Astrocyte of the cerebellum (primary cell): ENCODE data around the gene OASL.
A peak's percentile ranks its signal among the peaks of the same experiment; 100 is the strongest.

ENCODE experiments used
- DNase-seq: peaks from one replicate; pipeline ENCODE4 v3.0.0-alpha.2; 2011; ENCODE audit warnings: low read depth
- H3K4me3 ChIP-seq: 2 replicates; pipeline ENCODE4 v1.5.1; 2011; ENCODE audit warnings: mild to moderate bottlenecking, low read depth, low read length, moderate library complexity
- in situ Hi-C: cut with HindIII; loops from 2 replicates; pipeline ENCODE4 v1.10.0; 2017; ENCODE audit warnings: low sequenced_read_pairs
- TF ChIP-seq, protein P1 (sequence below): IDR thresholded peaks from 2 replicates; pipeline ENCODE4 v1.5.1; 2012; ENCODE audit warnings: low read length, low read depth, moderate library complexity, mild to moderate bottlenecking; ENCODE audit errors: missing control alignments

Gene OASL

DNA sequence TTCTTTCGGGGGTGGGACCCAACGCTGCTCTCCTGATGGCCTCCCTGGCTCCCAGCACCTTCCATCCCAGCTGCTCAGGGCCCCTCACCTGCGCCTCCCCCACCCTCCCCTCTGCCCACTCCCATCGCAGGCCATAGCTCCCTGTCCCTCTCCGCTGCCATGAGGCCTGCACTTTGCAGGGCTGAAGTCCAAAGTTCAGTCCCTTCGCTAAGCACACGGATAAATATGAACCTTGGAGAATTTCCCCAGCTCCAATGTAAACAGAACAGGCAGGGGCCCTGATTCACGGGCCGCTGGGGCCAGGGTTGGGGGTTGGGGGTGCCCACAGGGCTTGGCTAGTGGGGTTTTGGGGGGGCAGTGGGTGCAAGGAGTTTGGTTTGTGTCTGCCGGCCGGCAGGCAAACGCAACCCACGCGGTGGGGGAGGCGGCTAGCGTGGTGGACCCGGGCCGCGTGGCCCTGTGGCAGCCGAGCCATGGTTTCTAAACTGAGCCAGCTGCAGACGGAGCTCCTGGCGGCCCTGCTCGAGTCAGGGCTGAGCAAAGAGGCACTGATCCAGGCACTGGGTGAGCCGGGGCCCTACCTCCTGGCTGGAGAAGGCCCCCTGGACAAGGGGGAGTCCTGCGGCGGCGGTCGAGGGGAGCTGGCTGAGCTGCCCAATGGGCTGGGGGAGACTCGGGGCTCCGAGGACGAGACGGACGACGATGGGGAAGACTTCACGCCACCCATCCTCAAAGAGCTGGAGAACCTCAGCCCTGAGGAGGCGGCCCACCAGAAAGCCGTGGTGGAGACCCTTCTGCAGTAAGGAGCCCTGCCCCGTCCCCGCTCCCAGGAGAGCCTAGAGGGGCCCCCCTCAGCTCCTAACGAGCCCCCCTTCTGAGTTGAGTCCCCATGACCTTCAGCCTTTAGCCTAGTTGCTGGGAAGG, 60.5 kb downstream of the OASL start, which contains the start of gene HNF1A:
HNF1A (plus strand) TSS at position 248 of the 924 bp plus-strand sequence; CDS start at position 474, 226 bp downstream.
- TF ChIP-seq, protein P1, sequence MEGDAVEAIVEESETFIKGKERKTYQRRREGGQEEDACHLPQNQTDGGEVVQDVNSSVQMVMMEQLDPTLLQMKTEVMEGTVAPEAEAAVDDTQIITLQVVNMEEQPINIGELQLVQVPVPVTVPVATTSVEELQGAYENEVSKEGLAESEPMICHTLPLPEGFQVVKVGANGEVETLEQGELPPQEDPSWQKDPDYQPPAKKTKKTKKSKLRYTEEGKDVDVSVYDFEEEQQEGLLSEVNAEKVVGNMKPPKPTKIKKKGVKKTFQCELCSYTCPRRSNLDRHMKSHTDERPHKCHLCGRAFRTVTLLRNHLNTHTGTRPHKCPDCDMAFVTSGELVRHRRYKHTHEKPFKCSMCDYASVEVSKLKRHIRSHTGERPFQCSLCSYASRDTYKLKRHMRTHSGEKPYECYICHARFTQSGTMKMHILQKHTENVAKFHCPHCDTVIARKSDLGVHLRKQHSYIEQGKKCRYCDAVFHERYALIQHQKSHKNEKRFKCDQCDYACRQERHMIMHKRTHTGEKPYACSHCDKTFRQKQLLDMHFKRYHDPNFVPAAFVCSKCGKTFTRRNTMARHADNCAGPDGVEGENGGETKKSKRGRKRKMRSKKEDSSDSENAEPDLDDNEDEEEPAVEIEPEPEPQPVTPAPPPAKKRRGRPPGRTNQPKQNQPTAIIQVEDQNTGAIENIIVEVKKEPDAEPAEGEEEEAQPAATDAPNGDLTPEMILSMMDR = no peak
- no peak within 1 kb of the TSS for H3K4me3 ChIP-seq
- no peak for DNase-seq
- in situ Hi-C loops = no loop called here

DNA sequence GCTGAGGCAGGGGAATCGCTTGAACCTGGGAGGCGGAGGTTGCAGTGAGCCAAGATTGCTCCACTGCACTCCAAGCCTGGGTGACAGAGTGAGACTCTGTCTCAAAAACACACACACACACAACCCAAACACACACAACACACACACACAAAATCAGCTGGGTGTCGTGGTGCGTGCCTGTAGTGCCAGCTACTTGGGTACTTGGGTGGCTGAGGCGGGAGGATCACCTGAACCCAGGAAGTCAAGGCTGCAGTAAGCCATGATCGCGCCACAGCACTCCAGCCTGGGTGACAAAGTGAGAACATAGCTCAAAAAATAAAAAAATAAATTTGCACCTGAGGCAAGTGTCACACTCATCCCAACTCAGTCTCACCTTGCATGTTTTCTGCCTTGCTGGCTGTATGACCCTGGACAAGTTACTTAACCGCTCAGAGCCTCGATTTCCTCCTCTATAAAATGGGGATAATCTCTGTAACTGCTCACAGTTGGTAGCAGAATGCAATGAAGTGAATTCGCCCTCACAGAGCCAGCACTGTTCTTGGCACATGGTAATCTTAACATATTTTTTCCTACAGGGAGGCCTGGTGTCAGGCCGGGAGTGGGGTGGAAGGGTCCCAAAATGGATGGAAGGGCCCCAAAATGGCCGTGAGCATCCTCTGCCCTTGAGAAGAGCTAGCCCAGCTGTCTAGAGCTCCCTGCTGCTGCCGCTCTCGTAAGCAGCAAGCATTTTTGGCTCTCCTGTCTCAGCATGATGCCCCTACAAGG, 61.3 kb downstream of the OASL start:
- TF ChIP-seq, protein P1 = no peak
- DNase-seq = no peak
- in situ Hi-C loops = no loop called here
- H3K4me3 ChIP-seq = no peak overlapping the region

DNA sequence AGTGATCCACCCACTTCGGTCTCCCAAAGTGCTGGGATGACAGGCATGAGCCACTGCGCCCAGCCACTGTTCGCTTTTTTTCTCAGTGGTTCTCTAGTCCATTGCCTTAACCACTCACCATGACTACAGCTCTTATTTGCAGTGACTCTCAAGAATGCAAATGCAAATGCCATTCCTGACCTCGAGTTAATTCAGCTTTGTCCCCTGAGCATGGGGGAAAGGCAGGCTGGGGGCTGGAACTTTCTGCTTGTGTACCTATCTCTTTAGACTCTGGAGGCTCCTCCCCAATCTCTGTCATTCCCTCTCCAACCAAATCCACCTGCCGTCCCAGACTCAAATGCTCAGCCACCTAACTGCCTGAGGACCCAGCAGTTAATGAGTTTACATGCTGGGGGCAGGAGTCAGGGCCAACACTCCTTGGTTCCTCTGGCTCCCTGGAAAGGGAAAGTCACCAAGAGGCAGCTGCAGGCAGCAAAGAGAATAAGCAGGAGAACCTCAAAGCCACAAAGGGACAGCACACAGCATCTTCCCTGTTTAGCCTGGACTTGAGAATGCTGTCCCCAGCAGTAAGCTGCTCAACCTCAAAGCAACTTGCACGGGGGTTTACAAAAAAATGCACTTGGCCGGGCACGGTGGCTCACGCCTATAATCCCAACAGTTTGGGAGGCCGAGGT, 66.0 kb downstream of the OASL start:
- DNase-seq = no peak
- TF ChIP-seq, protein P1 = no peak
- H3K4me3 ChIP-seq = no peak overlapping the region
- in situ Hi-C loops = no loop called here

GRCh38 chr12:120971299-120972180, 67.5 kb downstream of the OASL start:
- TF ChIP-seq, protein P1 = peak; percentile 75
- H3K4me3 ChIP-seq = no peak overlapping the region
- in situ Hi-C loops = no loop called here
- DNase-seq = peak; percentile 40

DNA sequence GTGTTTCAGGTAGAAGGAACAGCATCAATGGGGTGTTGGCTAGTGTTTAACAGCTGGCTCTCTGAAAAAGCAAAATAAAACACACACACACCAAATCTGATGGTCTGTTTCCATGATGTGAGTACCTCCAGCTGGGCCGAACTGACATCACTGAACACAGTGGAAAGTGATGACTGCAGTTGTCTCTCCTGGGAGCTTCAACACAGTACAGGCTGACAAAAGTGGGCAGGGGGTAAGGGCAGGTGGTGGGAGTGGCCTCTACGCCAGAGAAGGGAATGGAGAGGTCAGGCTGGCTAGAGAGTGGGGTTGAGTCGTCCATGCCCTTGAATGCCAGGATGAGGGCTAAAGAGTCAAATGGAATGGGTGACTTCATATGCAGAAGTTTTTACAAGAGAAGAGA, 68.7 kb downstream of the OASL start:
- TF ChIP-seq, protein P1 = no peak
- in situ Hi-C loops = no loop called here
- H3K4me3 ChIP-seq = no peak overlapping the region
- no peak for DNase-seq
